Stimulated activated naive CD4-positive, alpha-beta T cell (primary cell): ENCODE measurements around the gene RPS6KA5.
"Not testable (repeated sequence)": the region's sequence is repeated elsewhere in the genome, so short reads cannot be mapped to it uniquely, and the experiment has no call there.

Experiments used
- DNase-seq, 6 experiments: peaks; one replicate each; lab custom pipeline; 2025; lab: John Stamatoyannopoulos, UW

The RPS6KA5 gene

DNA sequence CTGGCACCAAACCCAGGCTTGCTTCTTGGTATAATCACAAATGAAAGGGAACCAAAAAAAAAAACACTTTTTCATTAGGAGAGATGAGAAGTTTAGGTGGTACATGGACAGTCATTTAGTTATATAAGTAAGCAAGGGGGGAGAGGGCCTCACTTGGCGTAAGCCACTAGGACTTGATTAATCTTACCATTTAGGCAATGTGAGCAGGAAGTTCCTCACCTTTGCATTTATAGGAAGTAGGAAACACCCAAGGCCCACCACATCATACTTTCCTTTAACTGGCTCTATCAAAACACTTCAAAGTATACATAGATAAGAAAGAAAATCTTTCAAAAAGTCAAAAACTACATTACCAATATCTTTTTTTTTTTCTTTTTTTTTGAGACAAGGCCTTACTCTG is 6.7 kb upstream of the RPS6KA5 start:
- DNase-seq = peak in 5 of 6 experiments; percentile 22 to 74 (median 67)

DNA sequence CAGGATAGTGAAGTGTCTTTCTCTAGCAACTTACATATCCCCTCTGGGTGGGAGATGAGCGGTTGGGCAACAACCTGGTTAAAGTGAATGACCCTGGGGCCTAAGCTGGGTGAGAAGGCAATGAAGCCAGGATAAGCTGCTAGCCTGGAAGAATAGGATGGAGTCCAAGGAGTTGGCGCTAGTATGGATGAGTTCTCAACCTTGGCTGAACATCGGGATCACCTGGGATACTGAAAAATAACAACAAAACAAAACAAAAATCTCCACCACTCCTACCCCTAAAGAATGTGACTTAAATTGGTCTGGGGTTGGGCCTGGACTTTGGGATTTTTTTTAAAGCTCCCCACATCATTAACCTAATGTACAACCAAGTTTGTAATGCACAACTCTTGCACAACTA is 4.8 kb upstream of the RPS6KA5 start:
- no peak for DNase-seq

DNA sequence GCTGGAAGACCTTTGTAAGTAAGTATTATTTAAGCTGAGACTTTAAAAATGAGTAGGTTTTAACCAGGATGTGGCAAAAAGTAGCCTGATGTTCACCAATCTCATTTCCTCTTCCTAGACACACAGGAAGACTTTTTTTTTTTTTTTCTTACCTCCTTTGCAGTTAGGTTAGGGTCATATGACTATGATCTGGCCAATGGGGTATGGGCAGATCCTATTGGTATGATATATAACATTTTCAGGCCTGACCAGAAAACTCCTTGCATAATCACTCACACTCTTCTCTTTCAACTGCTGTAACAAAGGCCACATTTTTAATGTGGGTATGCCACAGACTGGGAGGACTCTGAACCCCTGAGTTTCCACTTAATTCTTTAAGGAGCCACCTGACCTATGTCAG is 2.7 kb upstream of the RPS6KA5 start:
- DNase-seq = peak in 3 of 6 experiments; percentile 42 to 52 (median 46)

DNA sequence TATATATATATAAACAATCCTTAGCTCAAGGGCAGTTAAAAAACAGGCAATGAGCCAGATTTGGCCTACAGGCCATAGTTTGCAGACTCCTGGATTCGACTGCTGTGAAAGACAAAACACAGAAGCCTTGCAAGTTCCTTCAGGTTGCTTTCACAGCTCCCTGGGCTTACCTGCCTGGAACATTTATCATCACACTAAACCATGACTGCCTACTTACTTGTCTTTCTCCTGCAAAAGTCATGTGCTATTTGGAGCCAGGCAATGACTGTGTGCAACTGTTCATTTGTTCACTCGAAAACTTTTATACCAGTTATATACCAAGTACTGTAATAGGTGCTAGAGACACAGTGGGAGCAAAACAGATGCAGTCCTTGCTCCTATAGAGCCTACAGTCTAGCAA is 2.2 kb upstream of the RPS6KA5 start:
- peak in 1 of 6 experiments; percentile 52 for DNase-seq

DNA sequence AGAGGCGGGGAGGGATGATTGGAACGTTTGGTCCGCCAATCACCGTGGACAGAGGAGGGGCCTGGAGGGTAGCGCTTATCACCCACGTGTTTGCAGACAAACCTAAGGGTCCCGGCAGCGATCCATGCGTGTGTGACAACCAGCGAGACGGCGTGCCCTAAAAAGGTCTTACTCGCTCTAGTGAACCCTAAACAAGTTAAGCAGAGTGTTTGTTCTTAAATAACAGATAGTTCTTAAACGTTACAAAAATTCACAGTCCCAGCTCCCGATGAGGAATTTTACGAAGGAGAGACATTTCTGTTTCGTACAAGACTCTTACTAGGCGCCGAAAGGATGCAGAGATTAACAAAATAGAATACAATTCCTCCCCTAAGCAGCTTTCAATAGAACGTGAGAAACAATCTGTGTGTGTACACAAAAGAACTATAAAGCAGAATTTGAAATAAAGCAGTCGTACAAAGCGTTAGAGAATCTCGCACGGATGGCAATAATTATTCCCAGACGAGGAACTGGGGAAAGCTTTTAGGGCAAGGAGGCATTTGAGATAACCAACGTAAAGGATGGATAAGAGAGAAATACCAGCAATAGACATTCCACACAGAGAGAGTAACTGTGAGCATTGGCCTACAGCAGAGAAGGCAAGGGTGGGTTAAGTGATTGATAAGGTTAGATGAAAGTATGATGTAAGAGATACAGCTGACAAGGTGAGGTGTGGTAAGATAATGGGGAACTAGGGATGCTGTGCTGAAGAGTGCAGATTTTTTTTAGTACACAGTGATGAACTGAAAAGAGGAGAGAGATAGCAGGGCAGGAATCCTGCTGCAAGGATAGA is 831 bp upstream of the RPS6KA5 start:
- DNase-seq = no peak

DNA sequence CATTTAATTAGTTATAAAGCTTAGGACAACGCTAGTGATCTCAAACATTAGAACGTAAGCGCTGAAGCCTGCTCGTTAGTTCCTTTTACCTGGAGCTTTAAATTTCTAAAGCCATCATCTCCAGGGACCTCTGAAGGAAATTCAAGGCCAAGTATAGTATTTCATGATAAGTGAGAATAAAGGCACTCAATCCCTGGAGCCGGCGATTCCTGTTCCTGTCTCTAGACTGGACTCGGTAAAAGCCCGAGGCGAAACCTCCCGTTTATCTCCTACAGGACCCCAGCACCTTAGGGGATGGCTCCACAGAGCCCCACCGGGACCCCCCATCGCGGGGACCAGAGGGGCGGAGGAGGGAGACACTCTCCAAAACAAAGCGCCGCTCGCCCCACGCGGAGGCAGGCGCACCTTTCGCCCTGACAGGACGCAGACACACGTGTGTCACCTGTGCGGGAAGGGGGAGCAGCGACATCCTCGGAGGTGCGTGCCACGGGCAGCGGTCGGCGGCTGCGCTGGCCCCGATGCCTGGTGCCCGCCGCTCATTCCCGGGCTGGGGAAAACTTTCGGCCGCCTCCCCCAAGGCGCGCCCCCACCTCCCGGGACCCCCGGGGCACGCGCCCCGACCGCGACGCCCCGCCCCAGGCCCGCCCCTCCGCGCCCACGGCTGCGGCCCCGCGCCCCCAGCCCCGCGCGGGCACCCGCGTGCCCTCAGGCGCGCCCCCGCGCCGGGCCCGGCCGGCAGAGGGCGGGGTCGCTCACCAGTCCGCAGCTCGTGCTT is 678 bp downstream of the RPS6KA5 start:
- peak; percentile 42 to 72 (median 58) for DNase-seq

DNA sequence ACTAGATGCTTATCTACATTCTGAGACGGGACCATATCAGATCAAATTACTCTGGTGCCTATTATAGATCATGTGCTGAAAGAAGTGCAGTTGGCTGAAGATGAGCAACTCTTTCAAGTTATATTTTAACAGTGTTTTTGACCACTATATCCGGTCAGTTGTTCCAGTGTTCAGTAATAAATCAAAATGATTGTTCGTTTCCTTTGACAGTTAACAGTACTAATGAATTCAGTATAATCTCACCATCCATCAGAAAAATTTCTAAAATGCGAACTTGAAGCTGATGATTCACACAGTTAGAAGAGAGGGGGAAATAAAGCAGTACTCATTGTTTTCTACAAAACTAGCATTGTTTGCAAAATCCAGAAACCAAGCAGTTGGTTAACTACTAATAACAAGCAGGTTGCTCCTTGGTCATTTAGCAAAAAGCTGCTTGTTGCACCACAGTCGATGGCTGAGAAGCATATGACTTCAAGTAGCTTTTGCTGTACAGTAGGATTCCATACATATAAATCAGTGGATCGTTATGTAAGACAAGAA is 2.3 kb downstream of the RPS6KA5 start:
- no peak for DNase-seq

DNA sequence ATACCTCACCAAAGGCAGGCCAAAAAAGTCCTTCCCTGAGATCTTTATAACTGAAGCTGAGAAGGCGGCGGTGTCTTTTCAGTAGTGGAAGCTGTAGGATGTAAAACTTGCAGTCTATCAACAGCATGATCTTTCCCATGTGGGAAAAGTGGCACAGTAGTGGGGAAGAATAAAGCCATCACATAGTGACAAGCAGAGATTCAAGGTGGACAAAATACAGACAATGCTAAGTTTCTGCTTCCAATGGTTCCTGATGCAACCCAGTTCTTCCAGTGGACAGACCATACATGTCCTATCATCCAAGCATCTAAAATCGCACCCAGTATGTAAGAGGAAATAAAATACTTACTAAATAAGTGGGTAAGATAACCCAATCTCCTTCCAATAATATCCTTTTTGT is 4.1 kb downstream of the RPS6KA5 start:
- no peak for DNase-seq

DNA sequence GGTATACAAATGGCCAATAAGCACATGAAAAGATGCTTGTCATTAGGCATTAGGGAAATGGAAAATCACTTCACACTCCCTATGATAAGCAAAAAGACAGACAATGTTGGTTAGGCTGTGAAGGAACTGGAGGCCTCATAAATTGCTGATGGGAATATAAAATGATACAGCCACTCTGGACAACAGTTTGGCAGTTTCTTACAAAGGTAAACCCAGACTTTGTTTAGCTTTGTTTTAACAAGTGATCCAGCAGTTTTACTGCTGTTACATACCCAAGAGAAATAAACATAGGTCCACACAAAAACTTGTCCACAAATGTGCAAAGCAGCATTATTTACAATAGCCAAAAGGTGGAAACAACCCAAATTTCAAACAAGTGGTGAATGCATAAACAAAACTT is 5.4 kb downstream of the RPS6KA5 start:
- no peak for DNase-seq

DNA sequence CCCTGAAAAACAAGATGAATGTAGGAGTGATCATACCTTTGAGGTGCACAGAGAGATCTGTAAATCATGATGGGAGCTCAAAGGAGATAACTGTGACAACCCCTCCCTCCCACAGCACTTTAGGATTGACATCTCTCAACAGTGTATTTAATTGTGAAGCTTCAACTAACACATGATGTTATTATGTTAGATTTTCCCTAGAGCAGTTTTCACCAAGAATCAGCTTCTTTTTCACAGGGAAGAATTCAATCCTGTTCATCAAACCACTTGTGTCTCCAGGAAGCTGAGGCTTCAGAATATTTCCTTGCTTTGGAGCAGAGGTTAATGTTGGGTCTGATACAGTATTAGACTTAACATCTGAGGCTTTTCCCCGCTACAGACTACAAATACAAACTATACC is 11.8 kb downstream of the RPS6KA5 start:
- DNase-seq = no peak

DNA sequence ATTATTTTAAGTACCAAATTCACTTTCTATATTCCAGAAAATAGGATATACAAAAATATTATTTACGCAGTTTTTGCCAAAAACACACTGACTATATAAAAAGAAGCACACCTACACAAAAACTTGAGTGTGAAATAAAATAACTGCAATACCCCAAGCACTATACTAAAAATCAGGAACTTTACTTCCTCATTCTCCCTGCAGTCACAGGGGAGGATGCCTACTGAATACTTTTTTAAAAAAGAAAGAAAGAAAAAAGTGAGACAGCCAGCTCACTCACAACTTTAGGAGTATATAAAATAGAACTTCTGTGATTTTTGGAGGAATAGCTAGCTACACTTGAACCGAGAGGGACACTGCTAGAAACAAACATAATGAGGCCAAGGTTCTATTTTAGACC is 12.2 kb downstream of the RPS6KA5 start:
- DNase-seq = no peak

DNA sequence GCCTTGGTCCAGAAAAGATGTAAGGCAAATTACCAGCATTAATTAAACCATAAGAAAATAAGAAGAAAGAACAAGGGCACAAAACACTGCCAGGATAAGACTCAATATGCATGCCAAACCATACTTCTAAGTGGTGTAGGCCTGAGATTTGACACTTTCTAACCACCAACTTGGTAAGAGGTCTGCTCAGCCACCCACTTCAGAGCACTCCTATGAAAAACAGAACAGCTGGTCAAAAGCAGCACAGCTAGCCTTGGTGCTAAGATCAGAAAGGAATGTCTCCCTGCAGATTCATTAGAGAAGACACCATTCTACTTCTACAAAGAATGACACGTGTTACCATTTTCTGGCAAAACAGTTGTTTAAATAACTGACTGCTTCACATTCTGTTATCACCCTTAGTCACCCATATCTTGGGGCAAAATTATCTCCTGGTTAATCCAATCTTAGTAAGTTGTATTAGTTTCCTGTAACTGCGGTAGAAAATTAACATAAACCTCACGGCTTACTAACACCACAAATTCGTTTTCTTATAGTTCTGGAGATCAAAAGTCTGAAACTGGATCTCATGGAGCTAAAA is 13.2 kb downstream of the RPS6KA5 start:
- no peak for DNase-seq

DNA sequence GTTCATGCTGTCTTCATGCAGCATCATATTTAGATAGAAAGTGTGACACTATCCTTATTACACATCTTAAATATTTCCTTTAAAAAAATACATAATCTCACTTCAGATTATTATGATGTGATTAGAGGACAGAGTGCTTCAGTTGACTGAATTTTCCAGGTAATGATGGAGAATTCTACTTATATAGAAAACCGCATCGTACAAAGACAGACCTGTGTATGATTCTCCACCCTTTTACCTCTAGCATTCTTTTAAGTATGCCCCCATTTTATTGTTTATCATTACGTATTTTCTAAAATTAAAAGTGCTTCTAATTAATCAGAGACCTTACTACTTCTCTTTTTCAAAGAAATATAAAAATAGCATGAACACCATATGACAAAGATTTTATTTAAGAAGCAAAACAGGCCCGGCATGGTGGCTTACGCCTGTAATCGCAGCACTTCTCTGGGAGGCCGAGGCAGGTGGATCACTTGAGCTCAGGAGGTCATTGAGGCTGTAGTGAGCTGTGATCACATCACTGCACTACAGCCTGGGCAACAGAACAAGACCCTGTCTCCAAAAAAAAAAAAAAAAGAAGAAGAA is 13.9 kb downstream of the RPS6KA5 start:
- DNase-seq = no peak

DNA sequence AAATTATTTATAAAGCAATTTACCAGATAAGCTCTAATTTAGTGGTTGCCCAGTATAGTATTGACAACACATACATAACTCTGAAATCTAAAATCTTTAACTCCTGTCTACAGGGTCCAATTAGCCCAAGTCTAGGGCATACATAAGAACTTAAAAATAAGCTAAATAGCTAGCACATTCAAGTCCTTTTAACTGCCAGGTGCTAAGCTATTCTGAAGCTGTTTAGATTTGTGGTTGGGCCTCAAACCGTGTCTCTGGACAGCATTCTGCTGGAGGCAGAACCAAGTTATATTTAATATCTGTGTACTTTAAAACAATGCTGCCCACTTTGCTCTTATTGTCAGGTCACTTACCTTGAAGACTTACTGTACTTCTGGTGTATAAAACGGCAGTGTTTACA is 19.0 kb downstream of the RPS6KA5 start:
- no peak for DNase-seq

DNA sequence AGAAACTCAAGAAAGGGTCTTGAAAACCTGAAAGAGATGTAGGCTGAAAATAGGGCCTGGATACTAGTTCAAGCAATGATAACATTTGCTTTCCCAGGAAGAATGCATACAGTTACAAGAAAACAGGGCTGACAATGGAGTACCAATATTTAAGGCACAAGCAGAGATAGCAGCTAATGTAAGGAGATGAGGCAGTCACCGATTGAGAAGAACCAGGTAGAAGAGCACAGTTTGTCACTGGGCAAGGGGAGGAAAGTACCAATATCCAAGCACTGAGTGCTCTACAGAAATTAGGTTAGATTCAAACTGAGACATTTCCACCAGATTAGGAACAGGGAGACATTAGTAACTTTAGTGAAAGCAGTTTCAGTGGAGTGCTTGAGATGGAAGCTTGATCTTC is 19.9 kb downstream of the RPS6KA5 start:
- no peak for DNase-seq

DNA sequence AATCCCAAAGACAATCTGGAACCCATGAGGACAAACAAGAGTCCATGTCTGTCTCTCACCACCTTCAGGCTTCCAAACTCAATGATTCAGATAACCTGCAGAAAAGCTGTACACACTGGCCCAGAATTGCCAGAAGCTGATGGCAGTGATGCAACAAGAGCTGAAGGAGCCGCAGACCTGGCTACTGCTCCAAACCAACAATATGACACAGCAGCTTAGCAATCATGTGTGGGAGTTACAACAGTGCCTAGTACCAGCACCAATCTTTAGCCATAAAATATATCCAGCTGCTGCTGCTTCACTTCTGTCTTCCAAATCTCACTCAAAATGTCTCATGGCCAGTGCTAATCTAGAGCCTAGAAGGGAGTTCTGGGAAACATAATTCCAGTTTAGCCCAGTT is 22.0 kb downstream of the RPS6KA5 start:
- no peak for DNase-seq

DNA sequence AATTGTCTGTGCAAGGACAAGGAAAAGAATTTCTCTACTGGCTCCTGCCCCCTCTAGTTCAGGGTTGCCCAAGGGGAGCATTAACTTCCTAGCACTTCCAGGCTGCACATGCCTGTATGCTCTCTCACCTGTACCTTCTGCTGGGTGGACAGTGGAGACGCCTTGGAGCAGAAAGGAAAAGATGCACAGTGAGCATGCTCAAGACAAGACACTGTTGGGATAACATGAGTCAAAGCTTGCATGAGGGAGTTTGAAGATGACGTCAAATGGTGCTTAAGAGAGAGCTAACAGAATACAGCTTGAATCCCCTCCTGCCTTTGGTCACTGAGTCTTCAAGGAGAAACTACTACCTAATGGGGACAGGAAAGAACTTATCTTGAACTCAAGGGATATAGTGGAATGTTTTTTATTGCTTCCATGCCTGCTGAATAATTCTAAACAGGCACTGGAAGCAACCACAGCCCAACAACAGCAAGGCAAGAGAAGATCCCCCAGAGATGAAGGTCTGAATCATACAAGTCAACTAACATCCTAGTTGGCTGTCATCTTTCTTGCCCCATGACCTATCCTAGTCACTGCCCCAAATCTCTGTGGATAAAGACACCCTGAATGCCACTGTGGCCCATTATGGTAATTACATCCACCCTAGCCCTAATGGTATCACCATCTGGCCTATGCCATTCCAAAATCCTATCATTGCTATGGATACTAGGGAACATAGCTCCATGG is 23.5 kb downstream of the RPS6KA5 start:
- no peak for DNase-seq

DNA sequence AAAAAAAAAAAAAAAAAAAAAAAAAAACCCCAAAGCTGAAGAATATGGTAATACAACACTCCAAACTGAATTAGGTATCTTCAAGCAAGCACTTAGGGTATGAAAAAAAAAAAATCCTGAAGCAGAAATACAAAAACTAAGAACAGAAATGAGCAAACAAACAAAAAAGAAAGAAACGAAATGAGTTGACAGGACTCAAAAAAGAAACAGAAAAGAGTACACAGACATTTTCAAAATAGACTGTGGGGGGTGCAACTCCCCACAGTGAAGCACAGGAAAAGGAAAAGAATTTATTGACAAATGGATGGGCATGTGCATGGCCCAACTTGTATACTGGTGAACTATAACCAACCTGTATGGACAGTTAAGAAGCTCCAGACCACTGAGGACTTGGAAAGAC is 24.6 kb downstream of the RPS6KA5 start:
- DNase-seq = peak in 1 of 6 experiments; percentile 3

DNA sequence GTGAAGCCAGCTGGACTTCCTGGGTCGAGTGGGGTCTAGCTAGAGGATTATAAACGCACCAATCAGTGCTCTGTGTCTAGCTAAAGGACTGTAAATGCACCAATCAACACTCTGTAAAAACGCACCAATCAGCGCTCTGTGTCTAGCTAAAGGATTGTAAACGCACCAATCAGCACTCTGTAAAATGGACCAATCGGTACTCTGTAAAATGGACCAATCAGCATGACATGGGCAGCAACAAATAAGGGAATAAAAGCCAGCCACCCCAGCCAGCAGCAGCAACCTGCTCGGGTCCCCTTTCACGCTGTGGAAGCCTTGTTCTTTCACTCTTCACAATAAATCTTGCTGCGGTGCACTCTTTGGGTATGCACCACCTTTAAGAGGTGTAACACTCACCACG is 26.1 kb downstream of the RPS6KA5 start:
- not testable (repeated sequence) for DNase-seq

DNA sequence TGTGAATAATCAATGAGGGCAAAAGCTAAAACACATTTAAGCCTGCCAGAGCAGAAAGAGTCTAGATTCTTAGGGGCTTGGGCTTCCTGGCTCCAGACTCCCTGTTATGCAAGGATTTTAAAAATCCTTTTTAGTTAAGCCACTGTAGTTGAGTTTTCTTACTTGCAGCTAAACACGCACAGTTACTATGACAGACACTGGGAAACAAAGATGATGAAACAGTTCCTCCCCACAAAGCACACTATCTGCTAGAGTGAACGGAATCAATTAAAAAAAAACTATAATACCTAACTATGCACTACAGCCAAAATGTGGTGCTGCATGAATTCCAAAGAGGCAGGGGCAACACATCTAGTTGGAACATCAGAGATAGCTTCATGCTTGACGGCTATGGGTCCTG is 28.2 kb downstream of the RPS6KA5 start:
- DNase-seq = no peak

DNA sequence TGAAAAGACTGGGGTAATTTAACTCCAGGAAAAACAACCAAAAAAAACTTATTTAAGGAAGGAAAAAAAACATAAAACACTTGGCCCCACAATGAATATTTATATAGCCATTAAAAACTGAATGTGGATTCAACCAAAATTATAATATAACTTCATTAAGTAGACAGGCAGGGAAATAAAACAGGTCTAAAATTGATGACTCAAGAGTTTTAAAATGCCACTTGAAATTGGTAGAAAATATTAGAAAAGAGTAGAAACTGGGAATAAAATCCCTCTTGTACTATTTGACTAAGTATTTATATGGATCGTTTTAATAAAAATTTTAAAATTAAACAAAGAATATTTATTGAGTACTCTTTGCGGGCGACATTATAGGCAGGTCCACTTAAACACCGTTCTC is 28.8 kb downstream of the RPS6KA5 start:
- no peak for DNase-seq
